Measurements from ENCODE around the gene PPP1R36.

- peak; percentile 89 for TF ChIP-seq POLR2AphosphoS5 (IDR thresholded peaks at IDR 0.05; ENCODE audit: insufficient read depth, low read depth, low read length)
- TF ChIP-seq CTCF (IDR thresholded peaks at IDR 0.05; ENCODE audit: extremely low read depth in 1 of 2, insufficient read depth in 1 of 2, low read depth in 1 of 2, low read length in 2 of 2): no peak
- peak; percentile 84 for TF ChIP-seq POLR2A (IDR thresholded peaks at IDR 0.05; ENCODE audit: low read depth, low read length)
These were observed 46.1 kb upstream of the PPP1R36 start, which contains the start of gene ZBTB25 for GRCh38 chr14:64503434-64504309.
